Measurements from ENCODE around the gene CDC42EP4. TPM values are rescaled to one million over a fixed set of nuclear protein-coding genes. Genes with fewer than 3 reads are reported as not detected.

Gene CDC42EP4
- total RNA-seq, 1 donor from 2014 or later: 104 TPM

- intact Hi-C loops (cut with DNase I): no loop called here
- H3K4me1 ChIP-seq: no peaks in the 10 kb centered on the region
These were observed 40.0 kb upstream of the CDC42EP4 start for GRCh38 chr17:73351764-73352163.

GRCh38 chr17:73350864-73351263, 39.1 kb upstream of the CDC42EP4 start:
- Histone ChIP-seq H3K27ac (no peak overlapping the region), H3K36me3 (no peaks in the 10 kb centered on the region), H3K27me3 (no peaks in the 10 kb centered on the region), H3K9me3 (no peaks in the 10 kb centered on the region), H3K4me1 (no peaks in the 10 kb centered on the region), H3K4me3 (no peak overlapping the region)
- DNase-seq (ENCODE audit: low spot score in 2 of 2): no peak
- intact Hi-C loops (cut with DNase I): no loop called here
- TF ChIP-seq, protein P1, sequence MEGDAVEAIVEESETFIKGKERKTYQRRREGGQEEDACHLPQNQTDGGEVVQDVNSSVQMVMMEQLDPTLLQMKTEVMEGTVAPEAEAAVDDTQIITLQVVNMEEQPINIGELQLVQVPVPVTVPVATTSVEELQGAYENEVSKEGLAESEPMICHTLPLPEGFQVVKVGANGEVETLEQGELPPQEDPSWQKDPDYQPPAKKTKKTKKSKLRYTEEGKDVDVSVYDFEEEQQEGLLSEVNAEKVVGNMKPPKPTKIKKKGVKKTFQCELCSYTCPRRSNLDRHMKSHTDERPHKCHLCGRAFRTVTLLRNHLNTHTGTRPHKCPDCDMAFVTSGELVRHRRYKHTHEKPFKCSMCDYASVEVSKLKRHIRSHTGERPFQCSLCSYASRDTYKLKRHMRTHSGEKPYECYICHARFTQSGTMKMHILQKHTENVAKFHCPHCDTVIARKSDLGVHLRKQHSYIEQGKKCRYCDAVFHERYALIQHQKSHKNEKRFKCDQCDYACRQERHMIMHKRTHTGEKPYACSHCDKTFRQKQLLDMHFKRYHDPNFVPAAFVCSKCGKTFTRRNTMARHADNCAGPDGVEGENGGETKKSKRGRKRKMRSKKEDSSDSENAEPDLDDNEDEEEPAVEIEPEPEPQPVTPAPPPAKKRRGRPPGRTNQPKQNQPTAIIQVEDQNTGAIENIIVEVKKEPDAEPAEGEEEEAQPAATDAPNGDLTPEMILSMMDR (IDR thresholded peaks at IDR 0.05): no peak

More at GRCh38 chr17:73351764-73352163, 40.0 kb upstream of the CDC42EP4 start:
- TF ChIP-seq, protein P1 (IDR thresholded peaks at IDR 0.05): no peak
- Histone ChIP-seq H3K4me3 (no peak overlapping the region), H3K36me3 (no peaks in the 10 kb centered on the region), H3K27ac (no peak overlapping the region), H3K9me3 (no peaks in the 10 kb centered on the region), H3K27me3 (no peaks in the 10 kb centered on the region)
- no peak for DNase-seq (ENCODE audit: low spot score in 2 of 2)

- no peaks in the 10 kb centered on the region for H3K9me3 ChIP-seq
- H3K4me1 ChIP-seq: no peaks in the 10 kb centered on the region
- TF ChIP-seq, protein P1 (IDR thresholded peaks at IDR 0.05): no peak
- H3K4me3 ChIP-seq: no peak overlapping the region
- intact Hi-C loops (cut with DNase I): no loop called here
- H3K36me3 ChIP-seq: no peaks in the 10 kb centered on the region
- H3K27ac ChIP-seq: no peak overlapping the region
- H3K27me3 ChIP-seq: no peaks in the 10 kb centered on the region
- DNase-seq (ENCODE audit: low spot score in 2 of 2): no peak
These were observed 37.8 kb upstream of the CDC42EP4 start for GRCh38 chr17:73349647-73350046.

DNA sequence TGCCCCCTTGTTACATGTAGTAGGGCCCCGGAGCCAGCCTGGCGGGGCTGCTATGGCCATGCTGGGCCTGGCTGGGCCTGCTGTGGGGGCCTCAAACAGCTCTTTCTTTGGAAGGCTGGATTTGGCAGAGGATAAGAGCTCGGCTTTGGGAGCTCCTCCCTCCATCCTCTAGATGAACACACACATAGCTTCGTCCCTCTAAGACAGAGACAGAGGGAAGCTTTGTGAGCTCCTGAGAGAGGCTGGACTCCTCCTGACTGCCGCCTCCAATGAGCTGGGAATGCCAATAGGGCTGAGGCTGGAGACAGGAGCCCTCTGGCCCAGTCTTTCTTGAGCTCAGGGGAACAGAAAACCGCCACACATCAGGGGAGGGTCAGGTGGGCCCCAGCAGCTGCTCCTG, 37.3 kb upstream of the CDC42EP4 start:
- H3K27ac ChIP-seq: no peak overlapping the region
- no peak overlapping the region for H3K4me3 ChIP-seq
- TF ChIP-seq, protein P1 (IDR thresholded peaks at IDR 0.05): no peak
- H3K4me1 ChIP-seq: no peaks in the 10 kb centered on the region
- H3K36me3 ChIP-seq: no peaks in the 10 kb centered on the region
- intact Hi-C loops (cut with DNase I): no loop called here
- no peak for DNase-seq (ENCODE audit: low spot score in 2 of 2)
- H3K9me3 ChIP-seq: no peaks in the 10 kb centered on the region
- no peaks in the 10 kb centered on the region for H3K27me3 ChIP-seq

- TF ChIP-seq, protein P1 (IDR thresholded peaks at IDR 0.05): no peak
- no peaks in the 10 kb centered on the region for H3K9me3 ChIP-seq
- H3K27ac ChIP-seq: no peak overlapping the region
- H3K4me1 ChIP-seq: no peaks in the 10 kb centered on the region
- no peak overlapping the region for H3K4me3 ChIP-seq
- H3K36me3 ChIP-seq: no peaks in the 10 kb centered on the region
- no peaks in the 10 kb centered on the region for H3K27me3 ChIP-seq
- intact Hi-C loops (cut with DNase I): no loop called here
- DNase-seq (ENCODE audit: low spot score in 2 of 2): no peak
These were observed 37.0 kb upstream of the CDC42EP4 start for GRCh38 chr17:73348829-73349095.

All from ascending aorta (tissue), 2 donors.